Dendritic cell treated with granulocyte-macrophage colony-stimulating factor and Interleukin-4, amounts not matched to agents 40 ng/mL and 50 ng/mL, for 4 days (primary cell): ENCODE data around the gene TTYH2.
"Not testable (repeated sequence)": the region's sequence is repeated elsewhere in the genome, so short reads cannot be mapped to it uniquely, and the experiment has no call there.

Experiments used
- H3K27ac Mint-ChIP-seq: one replicate; pipeline ENCODE4 v1.8.0; 2022; ENCODE audit warnings: mild to moderate bottlenecking, mixed read lengths
- H3K27me3 Mint-ChIP-seq: one replicate; pipeline ENCODE4 v1.8.0; 2022; ENCODE audit warnings: mild to moderate bottlenecking, mixed read lengths
- H3K36me3 Mint-ChIP-seq: one replicate; pipeline ENCODE4 v1.8.0; 2022; ENCODE audit warnings: low read depth, mixed read lengths
- H3K4me1 Mint-ChIP-seq: one replicate; pipeline ENCODE4 v1.8.0; 2022; ENCODE audit warnings: low read depth, mixed read lengths
- H3K4me3 Mint-ChIP-seq: one replicate; pipeline ENCODE4 v1.8.0; 2022; ENCODE audit warnings: mild to moderate bottlenecking, moderate library complexity, mixed read lengths
- H3K9me3 Mint-ChIP-seq: one replicate; pipeline ENCODE4 v1.8.0; 2022; ENCODE audit warnings: mixed read lengths
- intact Hi-C: fragments of 100-400 bp; cut with micrococcal nuclease; formaldehyde crosslinking; loops from one replicate; pipeline ENCODE4 v1.15.0; 2022

TTYH2 gene

DNA sequence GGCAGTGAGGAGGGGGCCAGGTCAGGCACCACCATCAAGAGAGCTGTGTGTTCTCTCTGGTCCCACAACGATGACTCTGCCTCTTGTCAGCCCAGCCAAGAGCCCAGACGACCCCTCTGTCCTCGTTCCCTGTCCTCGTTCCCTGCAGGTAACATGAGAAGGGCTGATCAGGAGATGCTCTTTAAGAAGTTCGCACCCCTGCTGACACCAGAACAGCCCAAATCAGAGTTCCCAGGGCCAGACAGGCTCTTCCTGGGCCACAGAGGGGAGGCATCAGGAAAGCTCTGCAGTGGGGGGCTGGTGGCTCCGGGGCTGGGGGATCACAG, 47.1 kb downstream of the TTYH2 start:
- intact Hi-C loops = no loop called here
- H3K4me1 Mint-ChIP-seq = no peaks in the 10 kb centered on the region
- H3K9me3 Mint-ChIP-seq = no peaks in the 10 kb centered on the region
- H3K4me3 Mint-ChIP-seq = no peak overlapping the region
- no peaks in the 10 kb centered on the region for H3K27me3 Mint-ChIP-seq
- no peak overlapping the region for H3K27ac Mint-ChIP-seq
- peaks cover 67% of the 10 kb centered on the region for H3K36me3 Mint-ChIP-seq

DNA sequence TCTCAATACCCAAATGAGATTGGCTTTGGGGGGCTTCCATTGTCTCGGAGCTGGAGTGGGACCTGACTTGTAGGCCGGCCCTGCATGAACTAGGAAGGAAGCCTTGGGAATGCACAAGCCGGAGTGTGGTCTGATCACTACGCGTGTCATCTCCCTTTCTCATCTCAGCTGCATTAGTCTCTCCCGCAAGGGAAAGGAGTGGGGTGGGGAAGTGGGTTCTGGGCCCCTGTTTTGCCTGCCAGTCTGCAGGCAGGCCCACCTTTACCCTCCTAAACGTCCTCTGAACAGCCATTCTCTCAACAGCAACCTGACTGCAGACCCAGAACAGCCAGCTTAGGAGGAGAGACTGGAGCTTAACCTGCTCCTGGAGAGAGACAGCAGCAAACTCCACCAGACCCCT, 49.2 kb downstream of the TTYH2 start:
- Mint-ChIP-seq H3K36me3 (peaks cover 46% of the 10 kb centered on the region), H3K9me3 (peaks cover 11% of the 10 kb centered on the region), H3K4me1 (peaks cover under 1% of the 10 kb centered on the region), H3K27ac (no peak overlapping the region), H3K27me3 (peaks cover 13% of the 10 kb centered on the region), H3K4me3 (no peak overlapping the region)
- intact Hi-C loops = no loop called here

DNA sequence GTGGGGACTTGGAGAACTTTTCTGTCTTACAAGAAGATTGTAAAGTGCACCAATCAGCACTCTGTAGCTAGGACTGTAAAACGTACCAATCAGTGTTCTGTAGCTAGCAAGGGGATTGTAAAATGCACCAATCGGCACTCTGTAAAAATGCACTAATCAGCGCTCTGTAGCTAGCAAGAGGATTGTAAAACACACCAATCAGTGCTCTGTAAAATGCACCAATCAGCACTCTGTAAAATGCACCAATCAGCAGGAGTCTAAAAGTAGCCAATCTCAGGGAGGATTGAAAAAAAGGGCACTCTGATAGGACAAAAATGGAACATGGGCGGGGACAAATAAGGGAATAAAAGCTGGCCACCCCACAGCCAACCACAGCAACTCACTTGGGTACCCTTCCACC, 53.7 kb downstream of the TTYH2 start:
- H3K4me3 Mint-ChIP-seq, H3K36me3 Mint-ChIP-seq, H3K27ac Mint-ChIP-seq, intact Hi-C loops: not testable (repeated sequence)
- H3K27me3 Mint-ChIP-seq = peaks cover 45% of the 10 kb centered on the region
- H3K4me1 Mint-ChIP-seq = peaks cover 23% of the 10 kb centered on the region
- H3K9me3 Mint-ChIP-seq = peaks cover 11% of the 10 kb centered on the region

DNA sequence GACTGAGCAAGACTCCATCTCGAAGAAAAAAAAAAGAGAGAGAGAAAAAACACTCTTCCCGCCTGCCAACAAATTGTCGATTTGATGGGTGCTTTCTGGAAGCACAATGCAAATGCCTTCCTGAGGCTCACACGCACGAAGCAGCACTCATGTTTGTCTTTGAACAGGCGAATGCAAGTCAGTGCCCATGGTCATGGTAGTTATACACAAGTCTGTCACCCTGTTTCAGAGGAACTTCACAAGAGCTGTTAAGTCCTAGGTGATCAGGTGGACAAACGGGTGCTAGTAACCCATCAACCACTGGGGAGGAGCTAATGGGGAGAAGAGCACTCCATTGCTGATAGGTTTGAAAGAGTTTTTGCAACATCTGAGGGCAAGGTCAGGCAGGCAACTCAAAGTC, 54.2 kb downstream of the TTYH2 start:
- Mint-ChIP-seq H3K4me1 (peaks cover 28% of the 10 kb centered on the region), H3K9me3 (peaks cover 11% of the 10 kb centered on the region), H3K4me3 (no peak overlapping the region), H3K36me3 (no peaks in the 10 kb centered on the region), H3K27ac (no peak overlapping the region), H3K27me3 (peaks cover 49% of the 10 kb centered on the region)
- intact Hi-C loops = no loop called here

DNA sequence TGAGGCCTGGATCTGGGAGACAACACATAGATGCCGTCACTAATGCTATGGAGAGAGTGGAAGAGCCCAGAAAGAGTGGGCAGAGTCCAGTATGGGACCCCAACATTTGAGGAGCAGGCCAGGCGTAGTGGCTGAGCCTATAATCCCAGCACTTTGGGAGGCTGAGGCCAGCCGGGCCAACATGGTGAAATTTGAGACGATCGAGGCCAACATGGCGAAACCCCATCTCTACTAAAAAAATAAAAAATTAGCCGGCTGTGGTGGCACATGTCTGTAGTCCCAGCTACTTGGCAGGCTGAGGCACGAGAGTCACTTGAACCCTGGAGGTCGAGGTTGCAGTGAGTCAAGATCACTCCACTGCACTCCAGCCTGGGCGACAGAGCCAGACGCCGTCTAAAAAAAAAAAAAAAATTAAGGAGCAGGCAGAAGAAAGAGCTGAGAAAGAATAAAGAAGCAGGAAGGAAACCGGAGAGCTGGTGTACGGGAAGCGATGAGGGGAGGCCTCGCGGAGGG, 54.7 kb downstream of the TTYH2 start:
- H3K27me3 Mint-ChIP-seq = peaks cover 54% of the 10 kb centered on the region
- no peak overlapping the region for H3K4me3 Mint-ChIP-seq
- intact Hi-C loops = no loop called here
- H3K4me1 Mint-ChIP-seq = peaks cover 32% of the 10 kb centered on the region
- H3K9me3 Mint-ChIP-seq = peaks cover 11% of the 10 kb centered on the region
- no peak overlapping the region for H3K27ac Mint-ChIP-seq
- no peaks in the 10 kb centered on the region for H3K36me3 Mint-ChIP-seq

DNA sequence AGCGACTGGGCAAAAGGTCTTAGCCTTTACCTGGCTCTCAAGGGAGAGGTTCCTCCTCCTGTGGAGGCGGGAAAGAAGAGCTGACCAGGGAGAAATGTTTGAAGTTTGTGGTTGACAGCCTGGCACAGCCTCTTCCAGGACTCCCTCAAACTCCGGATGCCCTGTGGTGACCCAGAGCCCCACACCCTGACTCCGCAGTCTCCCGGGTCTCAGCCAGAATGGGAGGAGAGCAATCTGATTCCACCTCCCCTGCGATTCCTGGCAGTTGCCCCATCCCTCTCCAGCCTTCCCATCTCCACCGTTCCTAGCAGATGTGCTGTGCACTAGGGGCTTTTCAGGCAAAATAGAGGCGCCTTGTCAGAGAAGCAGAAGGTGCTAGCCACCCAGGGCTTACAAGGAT, 55.2 kb downstream of the TTYH2 start:
- Mint-ChIP-seq H3K27ac (no peak overlapping the region), H3K36me3 (no peaks in the 10 kb centered on the region), H3K9me3 (peaks cover 11% of the 10 kb centered on the region), H3K4me3 (no peak overlapping the region), H3K27me3 (peaks cover 59% of the 10 kb centered on the region), H3K4me1 (peaks cover 35% of the 10 kb centered on the region)
- intact Hi-C loops = no loop called here

DNA sequence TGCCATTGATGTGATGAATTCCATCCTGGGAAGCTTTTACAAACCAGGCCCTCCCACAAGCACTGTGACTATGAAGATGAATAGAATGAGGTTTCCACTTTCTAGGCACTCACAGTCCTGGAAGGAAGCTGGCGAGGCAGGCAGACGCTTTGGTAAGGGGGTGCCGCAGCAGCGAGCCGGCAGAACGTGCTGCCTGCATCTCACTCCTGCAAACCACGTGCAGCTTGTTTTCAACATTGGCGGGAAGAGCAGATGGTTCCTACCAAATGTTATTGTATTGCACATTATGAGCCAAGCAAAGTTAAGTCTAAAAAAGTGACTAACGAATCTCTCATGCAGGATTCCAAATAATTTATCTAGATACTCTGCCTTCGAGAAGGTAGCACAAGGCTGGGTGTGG, 57.0 kb downstream of the TTYH2 start:
- Mint-ChIP-seq H3K4me3 (no peak overlapping the region), H3K27ac (no peak overlapping the region), H3K9me3 (peaks cover 11% of the 10 kb centered on the region), H3K36me3 (no peaks in the 10 kb centered on the region), H3K27me3 (peaks cover 75% of the 10 kb centered on the region), H3K4me1 (peaks cover 53% of the 10 kb centered on the region)
- intact Hi-C loops = no loop called here

DNA sequence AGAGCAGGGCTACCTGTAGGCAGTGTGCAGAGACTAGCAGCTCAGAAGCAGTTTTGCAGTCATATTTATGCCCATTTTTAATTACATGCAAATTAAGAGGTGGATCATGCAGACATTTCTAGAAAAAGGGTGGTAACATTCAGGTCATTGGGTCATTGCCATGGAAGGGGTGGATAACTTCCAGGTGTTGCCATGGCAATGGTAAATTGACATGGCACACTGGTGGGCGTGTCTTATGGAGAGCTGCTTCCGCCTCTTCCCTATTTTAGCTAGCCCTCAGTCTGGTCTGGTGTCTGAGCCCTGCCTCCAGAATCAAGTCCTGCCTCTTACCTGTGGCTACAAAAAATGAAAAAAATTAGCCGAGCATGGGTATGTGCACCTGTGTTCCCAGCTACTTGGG, 57.9 kb downstream of the TTYH2 start:
- H3K9me3 Mint-ChIP-seq = peaks cover 11% of the 10 kb centered on the region
- H3K4me3 Mint-ChIP-seq = no peak overlapping the region
- no peak overlapping the region for H3K27ac Mint-ChIP-seq
- peaks cover 61% of the 10 kb centered on the region for H3K4me1 Mint-ChIP-seq
- peaks cover 84% of the 10 kb centered on the region for H3K27me3 Mint-ChIP-seq
- intact Hi-C loops = no loop called here
- no peaks in the 10 kb centered on the region for H3K36me3 Mint-ChIP-seq

DNA sequence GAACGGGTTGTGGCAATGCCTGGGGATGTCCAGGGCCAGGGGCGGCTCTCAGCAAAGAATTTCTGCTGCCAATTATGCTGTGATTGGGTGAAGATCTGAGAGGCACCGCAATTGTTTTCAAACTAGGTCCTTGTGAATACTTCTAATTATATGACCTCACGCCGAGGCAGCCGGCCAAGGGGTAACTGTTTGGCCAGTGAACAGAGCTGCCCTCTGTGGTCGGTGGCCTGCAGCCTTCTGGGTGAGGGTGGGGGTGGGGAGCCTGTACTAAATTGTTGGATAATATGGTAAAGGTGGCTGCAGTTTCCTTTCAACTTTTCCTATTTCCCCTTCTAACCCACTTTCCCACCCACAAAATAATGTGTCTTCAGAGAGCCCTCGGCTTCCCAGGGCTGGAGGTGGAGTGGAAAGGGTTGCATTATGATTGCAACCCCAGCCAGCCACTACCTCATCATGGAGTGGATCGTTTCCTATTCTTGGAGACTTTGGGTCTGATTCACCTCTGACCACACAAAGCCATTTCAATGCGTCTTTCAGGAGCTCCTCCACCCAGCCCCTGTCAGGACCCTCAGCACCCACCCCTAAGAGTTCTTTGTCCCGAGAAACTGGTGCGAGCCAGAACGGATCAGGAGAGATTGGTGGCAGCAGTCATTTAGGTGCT, 58.7 kb downstream of the TTYH2 start:
- H3K9me3 Mint-ChIP-seq = peaks cover 5% of the 10 kb centered on the region
- H3K4me3 Mint-ChIP-seq = no peak overlapping the region
- no peaks in the 10 kb centered on the region for H3K36me3 Mint-ChIP-seq
- H3K4me1 Mint-ChIP-seq = peaks cover 68% of the 10 kb centered on the region
- intact Hi-C loops = no loop called here
- no peak overlapping the region for H3K27ac Mint-ChIP-seq
- peaks cover 84% of the 10 kb centered on the region for H3K27me3 Mint-ChIP-seq

DNA sequence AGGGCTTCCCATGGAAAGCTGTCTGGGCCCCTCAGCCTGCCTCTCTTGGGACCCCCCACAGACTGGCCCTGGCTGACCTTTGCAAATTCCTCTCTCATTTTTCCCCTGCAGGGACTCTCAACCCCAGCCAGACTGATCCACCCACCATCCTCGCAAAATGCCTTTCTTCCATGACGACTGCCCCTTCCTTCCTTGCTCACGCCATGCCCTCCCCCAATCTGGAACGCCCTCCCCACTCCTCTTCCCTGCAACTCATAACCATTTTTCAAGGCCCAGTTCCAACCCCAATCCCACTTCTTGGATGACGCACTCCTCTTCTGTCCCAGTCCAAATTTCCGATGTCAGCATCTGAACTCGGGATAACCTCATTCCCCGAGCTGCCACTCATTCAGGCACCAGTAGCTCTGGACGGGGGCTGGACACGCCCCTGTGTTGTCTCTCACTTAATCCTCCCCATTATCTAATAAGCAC, 59.4 kb downstream of the TTYH2 start:
- Mint-ChIP-seq H3K9me3 (no peaks in the 10 kb centered on the region), H3K27me3 (peaks cover 76% of the 10 kb centered on the region), H3K36me3 (no peaks in the 10 kb centered on the region), H3K27ac (peak overlapping the region; percentile 43), H3K4me1 (peaks cover 69% of the 10 kb centered on the region), H3K4me3 (no peak overlapping the region)
- intact Hi-C loops = no loop called here

DNA sequence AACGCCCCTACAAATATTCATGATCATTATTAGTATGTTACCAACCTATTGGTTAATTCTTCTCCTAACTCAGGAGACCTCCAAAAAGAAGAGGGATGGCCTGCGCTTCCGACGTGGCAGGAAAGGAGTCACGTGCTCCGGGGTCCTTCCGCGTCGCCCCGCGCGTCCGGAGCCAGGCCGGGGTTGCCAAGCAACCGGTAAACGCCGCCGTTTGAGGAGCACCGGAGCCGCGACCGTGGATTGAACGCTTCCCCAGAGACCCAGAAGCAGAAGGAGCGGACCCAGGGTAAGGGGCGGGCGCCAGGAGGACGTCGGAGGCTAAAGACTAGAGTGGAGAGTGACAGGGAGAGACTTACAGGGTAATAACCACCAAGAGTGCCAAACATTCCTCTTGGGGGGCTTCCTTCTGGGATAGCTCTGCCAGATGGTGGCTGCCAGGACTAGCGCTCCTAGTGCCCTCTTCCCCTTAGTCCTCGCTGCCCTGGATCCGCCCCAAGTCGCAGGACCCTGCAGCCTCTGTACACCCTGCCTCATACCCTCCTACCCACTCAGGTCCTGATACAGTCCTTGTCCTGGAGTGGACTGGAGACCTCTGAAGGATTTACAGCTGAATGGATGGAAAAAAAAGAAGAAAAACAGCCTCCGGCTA, 60.8 kb downstream of the TTYH2 start, which contains the start of gene DNAI2:
TSS of gene DNAI2 (plus strand) at position 175 of the 649 bp plus-strand sequence. CDS start 7,584 bp downstream, outside the sequence.
- Mint-ChIP-seq H3K27ac (peak within 1 kb of the TSS; percentile 43), H3K36me3 (no peaks in the 10 kb centered on the region), H3K27me3 (peaks cover 63% of the 10 kb centered on the region), H3K4me3 (peak within 1 kb of the TSS; percentile 39), H3K9me3 (no peaks in the 10 kb centered on the region), H3K4me1 (peaks cover 59% of the 10 kb centered on the region)
- intact Hi-C loops = no loop called here

DNA sequence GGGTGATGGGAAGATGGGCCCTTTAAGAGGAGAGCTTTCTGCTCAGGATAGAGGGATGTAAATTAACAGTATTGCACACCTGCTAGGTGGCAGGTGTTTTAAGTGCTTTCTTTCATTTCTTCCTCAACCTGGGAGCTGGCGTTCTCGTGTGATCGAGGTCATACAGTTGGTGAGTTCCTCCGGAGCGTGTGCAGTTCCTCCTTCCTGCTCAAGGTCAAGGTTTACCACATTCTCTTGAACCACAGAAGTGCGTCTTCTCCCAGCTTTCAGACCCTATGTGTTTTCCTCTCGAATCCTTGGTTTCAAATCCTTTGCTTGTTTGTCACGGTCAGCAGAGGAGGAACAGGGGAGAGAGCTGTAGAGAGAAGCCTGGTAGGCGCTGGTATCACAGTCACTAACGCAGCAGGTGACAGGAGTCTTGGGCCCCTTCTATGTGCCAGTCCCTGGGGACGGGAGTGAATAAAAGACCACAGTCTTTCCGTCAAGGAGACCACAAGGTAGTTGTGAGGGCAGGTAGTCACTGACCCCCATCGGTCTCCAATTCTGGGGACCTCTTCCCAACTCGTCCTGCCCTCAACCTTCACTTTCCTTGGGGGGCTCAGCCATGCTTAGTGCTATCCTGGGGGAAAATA, 61.5 kb downstream of the TTYH2 start:
- intact Hi-C loops = no loop called here
- Mint-ChIP-seq H3K4me1 (peaks cover 62% of the 10 kb centered on the region), H3K27ac (peak overlapping the region; percentile 43), H3K9me3 (no peaks in the 10 kb centered on the region), H3K4me3 (peak overlapping the region; percentile 34), H3K27me3 (peaks cover 61% of the 10 kb centered on the region), H3K36me3 (no peaks in the 10 kb centered on the region)

DNA sequence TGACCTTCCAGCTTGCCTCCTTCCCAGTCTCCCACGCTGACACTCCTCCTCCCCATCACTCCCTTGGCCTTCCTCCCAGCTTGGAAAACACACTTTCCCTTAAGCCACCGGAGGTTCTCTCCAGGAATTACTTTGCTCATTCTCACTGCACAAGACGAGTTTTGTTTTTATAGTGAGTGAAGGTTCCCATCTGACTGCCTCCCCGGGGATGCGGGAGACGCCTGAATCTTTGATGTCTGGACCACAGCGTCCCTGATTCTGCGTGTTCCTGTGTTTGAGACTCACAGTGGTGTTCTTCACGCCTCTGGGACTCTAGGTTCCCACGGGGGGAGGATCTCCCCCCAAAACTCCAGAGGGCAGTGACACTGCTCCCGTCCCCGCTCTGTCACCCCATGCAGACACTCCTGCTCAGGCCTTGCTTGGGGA, 62.7 kb downstream of the TTYH2 start:
- H3K4me1 Mint-ChIP-seq = peaks cover 67% of the 10 kb centered on the region

DNA sequence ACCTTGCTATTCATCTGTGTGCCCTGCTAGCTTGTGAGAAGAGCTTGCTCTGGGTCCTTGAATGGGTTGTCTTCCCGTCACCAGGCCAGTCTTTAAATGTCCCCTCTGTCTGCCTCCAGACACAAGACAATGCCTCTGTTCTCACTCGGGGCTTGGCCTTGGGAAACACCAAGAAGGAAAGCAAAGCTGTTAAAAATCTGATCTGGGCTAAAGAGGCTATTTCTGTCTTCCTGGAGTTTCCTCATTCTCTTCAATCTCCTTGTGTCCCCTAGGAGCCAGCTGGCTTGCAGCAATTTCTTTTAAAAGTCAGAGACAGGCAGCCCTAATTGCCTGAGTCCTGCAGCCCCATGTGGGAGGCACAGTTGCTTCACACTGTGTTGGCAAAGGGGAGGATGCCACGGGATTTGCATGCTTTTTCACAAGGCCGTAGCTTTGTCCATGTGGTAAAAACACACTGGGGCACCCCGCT, 63.2 kb downstream of the TTYH2 start:
- Mint-ChIP-seq H3K27me3 (peaks cover 47% of the 10 kb centered on the region), H3K9me3 (no peaks in the 10 kb centered on the region), H3K4me3 (no peak overlapping the region), H3K36me3 (no peaks in the 10 kb centered on the region), H3K4me1 (peaks cover 65% of the 10 kb centered on the region), H3K27ac (peak overlapping the region; percentile 50)
- intact Hi-C loops = no loop called here

More for the DNA sequence above, 62.7 kb downstream of the TTYH2 start:
- Mint-ChIP-seq H3K27ac (peak overlapping the region; percentile 50), H3K36me3 (no peaks in the 10 kb centered on the region), H3K4me3 (no peak overlapping the region), H3K9me3 (no peaks in the 10 kb centered on the region), H3K27me3 (peaks cover 49% of the 10 kb centered on the region)
- intact Hi-C loops = no loop called here
